SKM-1 (cell line): Measurements from ENCODE around the gene STMN3.

Experiments
- DNase-seq: peaks from one replicate; lab custom pipeline; 2025; ENCODE audit not compliant: unreplicated experiment; lab: John Stamatoyannopoulos, UW

Gene STMN3

GRCh38 chr20:63591147-63591533, 62.1 kb downstream of the STMN3 start:
- DNase-seq: no peak

GRCh38 chr20:63590218-63591146, 62.7 kb downstream of the STMN3 start:
- DNase-seq: no peak
